NCI-H1092 treated with DMSO at 0.1 percent for 48 hours (cell line): ENCODE results near the gene TBX1.

Experiments used
- DNase-seq: peaks from one replicate; lab custom pipeline; 2025; lab: John Stamatoyannopoulos, UW

The TBX1 gene

GRCh38 chr22:19753996-19754700 is 6.4 kb upstream of the TBX1 start:
- DNase-seq = no peak

DNA sequence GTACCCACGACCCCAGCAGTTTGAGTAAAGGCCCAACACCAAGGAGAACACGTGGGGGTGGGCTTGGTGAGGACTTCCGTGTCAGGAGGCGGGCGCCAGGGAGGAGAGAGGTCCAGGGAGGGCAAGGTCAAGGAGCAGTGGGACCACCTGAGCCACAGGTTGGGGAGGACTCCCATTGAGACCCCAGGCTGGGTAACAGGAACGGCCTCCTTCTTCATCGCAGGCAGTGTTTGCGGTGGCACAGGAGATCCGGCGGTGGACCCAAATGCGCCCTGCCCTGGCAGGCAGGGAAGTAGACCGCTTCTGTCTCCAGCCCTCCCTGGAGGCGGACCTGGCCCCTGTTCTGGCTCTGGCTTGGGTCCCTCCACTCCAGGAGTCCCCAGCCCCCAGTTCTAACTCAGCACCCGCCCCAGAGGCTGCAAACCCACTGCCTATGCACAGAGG is 5.9 kb upstream of the TBX1 start:
- DNase-seq = no peak

- DNase-seq = no peak
Measured at GRCh38 chr22:19755145-19755710, 5.3 kb upstream of the TBX1 start.

GRCh38 chr22:19755722-19756287 is 4.8 kb upstream of the TBX1 start:
- no peak for DNase-seq

DNA sequence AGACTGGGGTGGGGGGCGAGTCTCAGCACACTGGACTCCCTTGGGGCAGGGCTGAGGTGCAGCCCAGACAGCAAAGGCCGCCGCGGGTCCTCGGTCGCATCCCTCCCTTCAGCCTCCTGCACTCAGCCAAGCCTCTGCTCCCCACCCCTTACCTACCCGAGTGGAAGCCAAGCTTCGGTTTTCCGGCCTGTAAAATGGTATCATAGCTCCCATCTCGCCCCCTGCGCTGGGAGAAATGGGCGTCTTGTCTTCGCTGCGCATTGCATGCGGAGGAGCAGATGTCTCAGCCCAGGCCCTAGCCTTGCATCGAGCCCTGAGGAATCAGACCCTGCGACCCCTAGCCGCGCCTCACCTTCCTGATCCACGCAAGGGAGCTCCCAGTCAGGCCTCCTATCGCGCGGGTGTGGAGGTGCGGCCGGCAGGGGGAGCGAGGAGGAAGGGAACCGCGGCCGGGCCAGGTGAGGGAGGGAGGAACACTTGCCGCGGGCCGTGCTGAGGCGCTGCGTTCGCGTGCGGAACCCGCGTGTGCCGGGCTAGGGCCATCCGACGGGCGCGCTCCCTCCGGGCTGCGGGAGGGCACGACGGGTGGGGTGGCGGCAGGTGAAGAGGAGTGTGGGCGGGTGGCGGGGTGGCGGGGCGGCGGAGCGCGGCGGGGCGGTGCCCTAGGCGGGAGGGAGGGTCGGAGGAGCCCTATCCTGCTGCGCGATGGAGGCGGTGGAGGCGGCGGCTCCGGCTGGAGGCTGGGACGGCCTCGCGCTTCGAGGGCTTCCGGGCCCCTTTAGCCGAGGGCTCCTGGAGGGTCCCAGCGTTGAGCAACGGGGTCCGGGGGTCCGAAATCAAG is 4.1 kb upstream of the TBX1 start:
- DNase-seq = peak; percentile 18

DNA sequence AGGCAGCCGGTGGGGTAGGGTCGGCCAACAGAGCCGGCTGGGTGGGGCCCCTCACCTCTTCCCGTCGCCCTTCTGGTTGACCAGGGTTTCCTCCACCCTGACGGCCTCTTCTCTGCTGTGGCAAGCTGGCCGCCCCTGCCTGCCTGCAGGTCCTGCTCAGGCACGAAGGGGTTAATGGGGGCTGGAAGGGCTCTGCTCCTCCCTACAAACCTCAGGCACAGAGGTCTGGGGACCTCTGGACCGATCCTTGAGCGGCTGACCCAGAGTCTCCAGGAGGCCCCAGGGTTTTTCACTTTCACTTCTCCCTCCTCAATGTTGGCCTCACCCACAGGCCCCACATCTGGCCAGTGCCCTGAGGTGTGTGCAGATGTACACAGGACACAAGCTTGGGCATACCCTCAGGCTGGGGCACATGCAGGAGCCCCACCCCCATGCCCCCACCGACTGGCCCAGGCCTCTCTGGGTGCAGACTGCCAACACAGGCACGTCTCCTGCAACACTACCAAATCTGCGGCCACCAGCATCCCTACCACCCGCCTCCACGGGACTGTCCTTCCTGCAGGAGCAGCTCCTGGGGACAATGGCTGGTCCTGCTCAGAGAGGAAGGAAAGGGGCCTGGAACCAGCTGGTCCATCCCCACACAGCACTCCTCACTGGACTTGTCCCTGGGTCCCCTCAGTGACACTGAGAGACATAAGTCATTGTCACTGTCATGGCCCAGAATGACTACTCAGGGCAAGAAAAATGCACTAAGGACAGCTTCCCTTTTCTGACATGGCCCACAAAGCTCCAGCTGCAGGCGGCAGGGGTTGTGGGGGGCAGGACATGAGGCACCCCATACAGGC is 3.2 kb upstream of the TBX1 start:
- DNase-seq = no peak

- DNase-seq = no peak
Measured at GRCh38 chr22:19757985-19758895, 2.3 kb upstream of the TBX1 start.

GRCh38 chr22:19758896-19759426 is 1.6 kb upstream of the TBX1 start:
- no peak for DNase-seq

DNA sequence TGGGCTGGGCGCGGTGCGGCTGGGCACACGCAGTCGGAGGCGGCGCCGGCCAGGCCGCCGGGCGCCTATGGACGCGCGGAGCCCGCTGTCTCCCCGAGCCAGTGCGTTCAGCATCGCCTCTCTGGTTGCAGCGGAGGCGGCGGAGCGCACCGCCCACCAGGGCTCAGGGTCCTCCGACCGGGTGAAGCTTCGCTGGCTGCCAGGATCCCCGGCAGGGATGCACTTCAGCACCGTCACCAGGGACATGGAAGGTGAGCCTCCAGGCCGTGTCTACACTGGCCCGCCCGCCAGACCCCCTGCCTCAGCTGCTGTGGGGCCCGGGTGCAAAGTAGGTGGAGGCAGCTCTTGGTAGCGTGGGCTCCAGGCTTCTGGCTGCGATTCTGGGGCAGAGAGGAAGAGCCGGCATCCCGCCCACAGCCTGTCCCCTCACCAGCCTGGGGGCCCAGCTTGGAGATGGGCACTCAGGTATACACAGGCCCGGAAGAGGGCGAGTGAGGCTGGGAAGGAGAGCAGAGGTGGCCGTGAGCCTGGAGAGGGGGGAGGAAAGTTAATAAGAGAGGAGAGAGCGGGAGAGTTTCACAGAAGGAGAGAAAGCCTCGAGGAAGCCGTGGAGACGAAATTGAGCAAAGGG is 1.0 kb upstream of the TBX1 start:
- no peak for DNase-seq

DNA sequence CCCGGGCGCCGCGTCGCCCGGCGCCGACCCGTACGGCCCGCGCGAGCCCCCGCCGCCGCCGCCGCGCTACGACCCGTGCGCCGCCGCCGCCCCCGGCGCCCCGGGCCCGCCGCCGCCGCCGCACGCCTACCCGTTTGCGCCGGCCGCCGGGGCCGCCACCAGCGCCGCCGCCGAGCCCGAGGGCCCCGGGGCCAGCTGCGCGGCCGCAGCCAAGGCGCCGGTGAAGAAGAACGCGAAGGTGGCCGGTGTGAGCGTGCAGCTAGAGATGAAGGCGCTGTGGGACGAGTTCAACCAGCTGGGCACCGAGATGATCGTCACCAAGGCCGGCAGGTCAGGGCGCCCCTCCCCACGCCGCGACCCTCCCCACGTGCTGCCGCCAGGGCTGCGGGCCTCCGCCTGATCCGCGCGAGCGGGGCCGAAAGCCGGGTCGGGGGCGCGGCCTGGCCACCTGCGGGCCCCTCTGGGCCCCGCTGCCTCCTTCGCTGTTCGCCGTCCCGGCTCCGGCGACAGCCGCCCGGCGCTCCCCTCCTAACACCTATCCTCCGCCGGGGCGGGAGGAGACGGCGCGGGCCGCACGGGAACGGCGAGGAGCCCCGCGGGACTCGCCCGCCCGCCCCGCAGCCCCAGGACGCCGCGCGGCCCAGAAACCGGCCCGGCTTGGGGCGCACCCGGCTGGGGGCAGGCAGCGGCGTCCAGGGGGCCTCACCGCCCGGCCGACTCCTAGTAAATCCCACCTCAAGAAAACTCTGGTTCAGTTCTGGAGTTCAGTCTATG is 560 bp downstream of the TBX1 start:
- DNase-seq = no peak

DNA sequence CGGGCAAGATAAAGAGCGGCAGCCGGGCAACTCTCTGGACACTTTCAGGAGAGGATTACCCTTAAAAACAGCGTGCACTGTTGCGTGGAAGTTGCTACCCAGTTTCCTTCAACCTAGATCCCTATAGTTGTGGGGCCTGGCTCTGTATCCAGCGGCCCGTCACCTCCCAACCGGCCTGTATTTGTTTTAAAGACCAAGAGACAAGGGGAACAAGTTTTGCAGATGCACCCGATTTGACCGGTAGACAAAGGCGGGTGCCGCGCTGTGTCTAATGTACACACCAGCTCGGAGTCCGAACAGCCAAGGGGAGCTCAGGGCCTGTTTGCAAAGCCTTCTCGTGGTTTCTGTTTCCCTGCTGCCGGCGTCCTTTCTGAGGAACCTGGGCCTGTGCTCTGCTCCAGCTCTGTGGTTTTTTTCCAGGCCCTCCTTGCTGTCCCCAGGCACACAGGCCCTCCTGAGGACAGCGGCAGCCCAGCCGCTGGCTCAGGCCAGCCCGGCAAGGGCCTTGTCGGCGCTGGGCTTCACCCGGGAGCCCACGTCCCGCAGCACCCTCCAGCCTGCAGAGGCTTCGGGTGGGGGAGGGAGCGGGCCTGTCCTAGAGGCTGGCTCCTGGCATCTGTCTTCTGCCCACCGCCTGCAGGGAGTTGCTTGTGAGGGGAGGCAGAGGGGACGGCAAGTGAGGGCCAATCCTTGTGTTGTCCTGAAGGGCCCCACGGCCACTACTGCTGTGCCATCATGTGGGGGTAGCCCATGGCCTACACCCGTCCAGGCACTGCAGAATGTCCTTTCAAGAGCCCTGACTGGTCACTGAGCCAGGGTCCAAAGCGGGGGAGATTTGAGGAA is 1.4 kb downstream of the TBX1 start:
- no peak for DNase-seq

- no peak for DNase-seq
Measured at GRCh38 chr22:19762568-19763457, 2.2 kb downstream of the TBX1 start.

DNA sequence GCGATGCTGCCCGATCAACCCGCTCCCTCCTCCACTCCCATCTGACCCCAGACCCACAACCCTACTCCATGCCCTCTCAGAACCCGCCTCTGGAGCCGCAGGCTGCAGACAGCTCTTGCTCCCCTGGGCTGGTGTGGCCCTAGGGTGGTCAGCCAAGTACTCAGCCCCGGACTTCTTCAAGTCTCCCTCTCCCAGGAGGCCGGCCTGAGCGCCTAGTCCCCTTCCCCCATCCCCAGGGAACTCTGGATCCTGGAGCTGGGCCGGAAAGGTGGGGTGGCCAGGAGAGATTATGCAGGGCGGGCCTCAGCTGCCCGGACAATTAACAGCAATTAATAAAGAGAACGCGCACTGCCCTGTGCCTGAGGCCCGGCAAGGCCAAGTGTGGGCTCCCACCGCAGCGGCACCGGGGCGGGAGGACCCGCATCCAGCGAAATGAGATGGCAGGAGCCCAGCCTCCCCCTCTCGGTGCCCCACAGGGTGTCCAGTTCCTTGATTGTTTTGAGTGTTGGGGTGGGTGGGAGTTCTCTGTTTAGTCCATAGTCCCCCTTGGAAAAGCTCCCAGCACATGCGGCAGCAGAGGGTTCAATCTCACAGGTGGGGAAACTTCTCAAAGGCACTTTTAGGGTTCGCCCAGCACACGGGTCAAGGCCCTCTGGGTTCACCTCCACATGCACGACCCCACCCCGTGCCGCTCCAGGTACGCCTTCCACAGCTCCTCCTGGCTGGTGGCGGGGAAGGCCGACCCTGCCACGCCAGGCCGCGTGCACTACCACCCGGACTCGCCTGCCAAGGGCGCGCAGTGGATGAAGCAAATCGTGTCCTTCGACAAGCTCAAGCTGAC is 3.1 kb downstream of the TBX1 start:
- no peak for DNase-seq

DNA sequence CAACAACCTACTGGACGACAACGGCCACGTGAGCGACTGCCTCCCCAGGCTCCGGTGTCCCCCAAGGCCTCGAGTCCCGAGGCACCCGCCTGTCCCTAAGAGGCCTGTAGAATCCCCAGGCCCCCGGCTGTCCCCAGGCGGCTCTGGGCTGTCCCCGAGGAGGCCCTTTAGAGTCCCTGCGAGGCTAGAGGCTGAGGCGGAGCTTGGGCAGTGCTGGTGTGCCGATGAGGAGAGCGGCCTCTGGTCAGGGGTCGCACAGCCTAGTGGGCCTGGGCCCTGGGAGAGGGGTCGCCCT is 3.7 kb downstream of the TBX1 start:
- no peak for DNase-seq

- DNase-seq = no peak
Measured at GRCh38 chr22:19764636-19765476, 4.3 kb downstream of the TBX1 start.
